Measurements from ENCODE around the gene RPS6KA4. TPM values are rescaled to one million over a fixed set of nuclear protein-coding genes. Genes with fewer than 3 reads are reported as not detected.

Gene RPS6KA4
- total RNA-seq, 1 donor from 2014 or later: 12.7 TPM

- peak; percentile 54 for DNase-seq (ENCODE audit: low spot score)
- TF ChIP-seq CTCF (IDR thresholded peaks at IDR 0.05): no peak
- no peak for TF ChIP-seq EZH2 (IDR thresholded peaks at IDR 0.05)
- no peak for TF ChIP-seq EZH2phosphoT487 (IDR thresholded peaks at IDR 0.05)
- H3K4me2 ChIP-seq: peak overlapping the region; percentile 58
- H3K4me1 ChIP-seq: peaks cover 12% of the 10 kb centered on the region
- H4K20me1 ChIP-seq (ENCODE audit: low read depth): no peaks in the 10 kb centered on the region
- peak overlapping the region; percentile 91 for H2AFZ ChIP-seq (replicated peaks)
- Mint-ChIP-seq H3K4me3 (peak overlapping the region; percentile 22), H3K27me3 (ENCODE audit: insufficient read depth, low read depth) (peaks cover 12% of the 10 kb centered on the region), H3K36me3 (no peaks in the 10 kb centered on the region), H3K27ac (peak overlapping the region; percentile 90), H3K9me3 (peaks cover 2% of the 10 kb centered on the region), H3K4me1 (peaks cover 26% of the 10 kb centered on the region)
- H3K79me2 ChIP-seq (ENCODE audit: low read depth): no peaks in the 10 kb centered on the region
- H3K4me3 ChIP-seq: peak overlapping the region; percentile 6
- no peaks in the 10 kb centered on the region for H3K9me3 ChIP-seq (ENCODE audit: low read depth)
- H3K36me3 ChIP-seq: no peaks in the 10 kb centered on the region
- H3F3A ChIP-seq (ENCODE audit: low read depth): peaks cover 12% of the 10 kb centered on the region
- no peak overlapping the region for H3K9ac ChIP-seq
- peak overlapping the region; percentile 50 for H3K27ac ChIP-seq
- no peaks in the 10 kb centered on the region for H3K27me3 ChIP-seq
Observed at GRCh38 chr11:64396079-64396591, 37.2 kb downstream of the RPS6KA4 start.

GRCh38 chr11:64400102-64400501 is 41.1 kb downstream of the RPS6KA4 start:
- Histone ChIP-seq H3K79me2 (ENCODE audit: low read depth) (no peaks in the 10 kb centered on the region), H3K4me2 (no peak overlapping the region), H3K4me3 (no peak overlapping the region), H3K9me3 (ENCODE audit: low read depth) (no peaks in the 10 kb centered on the region), H3K27ac (no peak overlapping the region), H3K27me3 (no peaks in the 10 kb centered on the region), H2AFZ (replicated peaks) (no peak overlapping the region), H3F3A (ENCODE audit: low read depth) (peaks cover 13% of the 10 kb centered on the region), H3K9ac (no peak overlapping the region), H3K4me1 (peaks cover 16% of the 10 kb centered on the region), H4K20me1 (ENCODE audit: low read depth) (no peaks in the 10 kb centered on the region), H3K36me3 (no peaks in the 10 kb centered on the region)
- no peak for TF ChIP-seq EZH2phosphoT487 (IDR thresholded peaks at IDR 0.05)
- TF ChIP-seq CTCF (IDR thresholded peaks at IDR 0.05): no peak
- TF ChIP-seq EZH2 (IDR thresholded peaks at IDR 0.05): no peak
- DNase-seq (ENCODE audit: low spot score): no peak
- Mint-ChIP-seq H3K36me3 (no peaks in the 10 kb centered on the region), H3K4me3 (no peak overlapping the region), H3K27me3 (ENCODE audit: insufficient read depth, low read depth) (peaks cover 12% of the 10 kb centered on the region), H3K27ac (no peak overlapping the region), H3K9me3 (peaks cover 16% of the 10 kb centered on the region), H3K4me1 (peaks cover 37% of the 10 kb centered on the region)

GRCh38 chr11:64400667-64401066 is 41.7 kb downstream of the RPS6KA4 start:
- peaks cover 12% of the 10 kb centered on the region for H3K27me3 Mint-ChIP-seq (ENCODE audit: insufficient read depth, low read depth)
- Histone ChIP-seq H3K79me2 (ENCODE audit: low read depth) (no peaks in the 10 kb centered on the region), H3K27me3 (no peaks in the 10 kb centered on the region), H3K36me3 (no peaks in the 10 kb centered on the region), H3F3A (ENCODE audit: low read depth) (peaks cover 15% of the 10 kb centered on the region), H3K27ac (no peak overlapping the region), H4K20me1 (ENCODE audit: low read depth) (no peaks in the 10 kb centered on the region), H3K4me2 (no peak overlapping the region), H3K4me1 (peaks cover 18% of the 10 kb centered on the region), H3K4me3 (no peak overlapping the region), H3K9ac (no peak overlapping the region), H2AFZ (replicated peaks) (no peak overlapping the region), H3K9me3 (ENCODE audit: low read depth) (no peaks in the 10 kb centered on the region)
- no peaks in the 10 kb centered on the region for H3K36me3 Mint-ChIP-seq
- no peak overlapping the region for H3K27ac Mint-ChIP-seq
- H3K9me3 Mint-ChIP-seq: peaks cover 16% of the 10 kb centered on the region
- peaks cover 38% of the 10 kb centered on the region for H3K4me1 Mint-ChIP-seq
- TF ChIP-seq EZH2phosphoT487 (IDR thresholded peaks at IDR 0.05) (no peak), CTCF (IDR thresholded peaks at IDR 0.05) (no peak), EZH2 (IDR thresholded peaks at IDR 0.05) (no peak)
- H3K4me3 Mint-ChIP-seq: no peak overlapping the region
- DNase-seq (ENCODE audit: low spot score): no peak
